8988T (cell line): ENCODE results near the gene CKB.
A peak's percentile ranks its signal among the peaks of the same experiment; 100 is the strongest.

ENCODE experiments used
- DNase-seq: peaks from one replicate; pipeline ENCODE4 v3.0.0; 2011

The CKB gene

GRCh38 chr14:103549361-103550311 is 27.0 kb upstream of the CKB start:
- peak; percentile 32 for DNase-seq

DNA sequence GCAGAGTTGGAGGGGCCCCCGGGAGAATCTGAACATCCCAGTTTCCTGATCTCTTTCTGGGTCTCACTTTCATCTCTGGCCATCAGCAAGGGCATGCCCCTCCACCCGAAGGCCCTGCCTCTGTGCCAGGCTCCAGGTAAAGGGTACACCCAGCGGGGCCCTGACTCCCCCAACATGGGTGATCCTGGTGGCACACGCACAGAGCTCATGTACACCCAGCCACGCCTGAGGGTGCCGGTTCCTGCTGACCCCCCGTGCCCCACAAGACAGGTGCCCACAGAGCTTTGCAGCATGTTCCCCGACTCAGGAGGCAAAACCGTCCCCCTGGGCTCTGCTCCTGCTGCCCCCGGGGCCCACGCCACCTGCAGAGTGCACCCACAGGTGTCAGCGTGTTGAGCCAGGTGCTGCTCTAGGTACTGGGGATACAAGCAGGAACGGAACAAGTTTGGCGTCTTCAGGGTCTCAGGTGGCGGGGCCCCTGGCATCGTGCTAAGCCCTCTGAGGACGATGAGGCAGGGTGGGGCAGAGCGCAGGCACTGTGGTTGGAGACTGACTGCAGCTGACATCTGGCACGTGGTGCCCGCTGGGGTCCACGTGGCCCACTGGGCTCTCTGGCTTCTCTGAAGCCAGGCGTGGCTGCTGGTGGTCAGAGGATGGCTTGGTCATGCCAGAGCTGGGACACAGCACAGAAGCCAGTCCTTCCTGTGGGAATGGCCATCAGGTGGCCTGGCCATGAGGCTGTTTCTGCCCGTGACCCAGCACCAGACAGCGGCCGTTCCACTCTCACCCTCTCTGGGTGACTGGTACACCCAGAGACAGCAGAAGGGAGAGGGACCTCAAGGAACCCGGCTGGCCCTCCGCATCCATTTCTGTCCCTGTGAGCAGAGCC is 26.1 kb upstream of the CKB start:
- DNase-seq, result no peak

DNA sequence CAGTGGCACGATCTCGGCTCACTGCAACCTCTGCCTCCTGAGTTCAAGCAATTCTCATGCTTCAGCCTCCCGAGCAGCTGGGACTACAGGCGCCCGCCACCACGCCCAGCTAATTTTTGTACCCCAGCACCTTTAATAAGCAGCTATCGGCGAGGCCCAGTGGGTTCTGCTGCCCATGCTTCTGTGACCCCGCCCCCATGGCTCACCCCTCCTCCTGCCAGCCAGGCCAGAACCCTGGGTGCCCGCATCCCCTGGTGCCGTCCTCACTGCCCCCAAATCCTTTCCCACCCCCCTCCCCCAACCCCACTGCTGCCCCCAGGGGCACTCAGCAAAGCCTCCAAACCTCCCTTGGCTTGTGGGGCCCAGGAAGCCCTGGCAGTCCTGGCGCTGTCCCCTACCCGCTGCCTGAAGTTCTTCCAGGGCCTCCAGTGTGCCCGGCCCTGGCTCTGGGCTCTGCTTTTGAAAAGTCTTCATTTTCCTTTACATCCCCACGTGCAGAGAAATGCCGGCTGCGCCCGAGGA is 25.4 kb upstream of the CKB start:
- DNase-seq, result no peak

DNA sequence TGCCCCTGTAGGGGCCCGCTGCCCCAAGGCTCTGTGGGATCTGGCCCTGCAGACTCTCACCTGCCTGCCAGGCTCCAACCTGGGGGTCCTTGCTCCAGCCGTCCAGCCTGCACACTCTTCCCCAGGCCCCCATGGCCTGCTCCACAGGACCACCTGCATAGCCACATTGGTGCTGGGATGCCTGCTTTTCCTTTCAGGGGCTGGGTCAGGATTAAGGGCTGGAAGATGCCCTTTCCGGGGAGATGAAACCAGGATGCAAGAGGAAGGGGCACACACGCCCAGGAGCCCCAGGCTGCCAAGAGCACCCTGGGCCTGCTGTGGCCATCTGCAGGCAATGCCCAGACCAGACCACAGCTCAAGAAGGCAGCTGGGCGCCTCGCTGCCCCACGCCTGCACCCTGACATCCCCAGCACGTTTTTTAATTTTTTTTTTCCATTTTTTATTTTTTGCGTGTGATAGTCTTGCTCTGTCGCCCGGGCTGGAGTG is 24.9 kb upstream of the CKB start:
- DNase-seq, result no peak

GRCh38 chr14:103546652-103547454 is 24.2 kb upstream of the CKB start:
- DNase-seq, result peak; percentile 94

DNA sequence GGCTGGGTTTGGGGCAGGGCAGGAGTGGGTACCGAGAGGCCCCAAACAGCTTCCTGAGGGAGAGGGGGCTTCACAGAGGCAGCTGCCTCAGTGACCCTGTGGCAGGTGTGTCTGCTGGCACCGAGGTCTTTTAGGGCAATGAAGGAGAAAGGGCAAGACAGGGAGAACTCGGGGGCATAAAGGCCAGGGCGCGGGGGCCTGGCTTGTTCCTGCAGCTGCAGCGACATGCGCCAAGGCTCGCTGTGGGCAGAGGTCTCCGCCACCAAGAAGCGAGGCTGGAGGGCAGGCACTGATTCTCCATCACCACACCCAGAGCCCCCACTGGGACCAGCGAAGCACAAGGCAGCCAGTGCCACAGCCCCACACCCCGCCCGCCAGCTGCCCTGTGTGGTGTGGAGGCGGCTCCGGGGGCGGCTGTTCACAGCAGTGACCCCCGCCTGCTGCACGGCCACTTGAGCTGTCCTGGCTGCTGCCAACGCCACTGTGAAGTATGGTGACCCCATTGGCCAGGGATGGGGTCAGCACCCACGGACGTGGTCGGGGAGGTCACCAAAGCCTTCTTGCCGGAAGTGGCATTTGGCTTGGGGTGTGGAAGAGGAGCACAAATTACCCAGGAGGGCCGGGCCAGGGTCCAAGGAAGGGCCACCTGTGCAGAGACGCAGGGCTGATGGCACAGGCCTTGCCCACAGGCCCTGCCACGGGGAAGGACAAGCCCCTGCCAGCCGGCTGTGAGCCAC is 23.5 kb upstream of the CKB start:
- peak; percentile 27 for DNase-seq

DNA sequence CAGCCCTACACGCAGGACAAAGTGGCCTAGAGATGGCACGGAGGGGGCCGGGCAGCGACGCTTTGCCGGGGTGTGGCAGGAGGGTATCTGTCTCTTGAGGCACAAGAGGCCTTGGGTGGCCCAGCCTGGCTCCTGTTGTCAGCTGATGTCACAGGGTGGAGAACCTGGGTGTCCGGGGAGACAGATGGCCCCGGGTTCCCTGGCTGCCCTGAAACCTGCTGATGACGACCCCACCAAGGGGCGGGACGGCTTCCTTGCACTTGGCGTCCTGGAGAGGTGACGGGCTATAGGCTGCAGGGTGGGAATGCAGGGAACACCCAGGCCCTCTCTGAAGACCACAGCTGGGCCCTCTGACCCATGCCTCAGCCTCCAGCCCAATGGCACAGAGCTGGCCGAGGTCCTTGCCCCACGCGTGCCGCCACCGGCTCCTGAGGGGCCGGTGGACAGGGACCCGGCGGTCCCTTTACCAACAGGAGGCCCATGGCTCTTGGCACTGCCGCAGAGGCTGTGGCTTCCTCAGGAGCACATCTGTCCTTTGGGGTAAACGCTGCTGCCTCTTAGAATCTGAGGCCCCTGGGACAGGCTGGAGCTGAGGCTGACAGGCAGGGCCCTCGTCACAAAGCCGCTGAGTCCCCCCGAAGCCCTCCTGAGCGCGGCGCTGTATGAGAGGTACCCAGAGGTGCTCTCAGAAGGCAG is 22.7 kb upstream of the CKB start:
- DNase-seq, result no peak

DNA sequence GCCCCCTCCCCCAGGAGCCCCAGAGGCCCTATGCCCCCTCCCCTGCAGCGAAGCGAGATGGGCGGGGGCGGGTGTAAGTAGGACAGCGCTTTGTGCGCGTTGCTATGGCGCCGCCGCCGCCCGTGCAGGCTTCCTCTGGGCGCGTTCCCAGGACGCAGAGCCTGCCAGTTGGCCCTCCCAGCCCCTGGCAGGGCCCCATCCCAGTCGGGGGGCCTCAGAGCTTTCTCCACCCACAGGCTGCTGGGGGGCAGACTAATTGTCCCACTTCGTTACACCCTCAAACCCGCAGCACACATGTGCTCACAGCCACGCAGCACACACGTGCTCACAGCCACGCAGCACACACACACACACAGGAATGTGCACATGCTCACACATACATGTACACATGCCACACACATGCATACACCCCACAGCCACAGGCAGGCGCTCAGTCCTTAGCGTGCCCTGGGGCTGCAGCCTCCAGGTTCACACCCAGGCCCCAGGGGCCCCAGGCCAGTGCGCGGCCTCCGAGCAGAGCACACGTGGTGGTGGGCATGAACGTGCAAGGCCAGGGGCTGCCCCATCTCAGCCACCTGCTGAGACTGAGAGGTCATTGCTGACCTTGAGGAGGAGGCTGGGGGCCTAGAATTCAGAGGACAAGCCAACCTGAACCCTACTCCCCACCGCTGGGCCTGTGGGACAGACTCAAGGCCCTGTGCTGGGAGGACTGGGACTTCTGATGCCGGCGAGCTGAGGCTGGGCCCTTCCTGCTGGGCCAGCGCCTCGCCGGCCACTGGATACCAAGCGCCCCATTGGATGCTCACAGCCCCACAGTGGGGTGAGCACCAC is 22.0 kb upstream of the CKB start:
- DNase-seq, result no peak

DNA sequence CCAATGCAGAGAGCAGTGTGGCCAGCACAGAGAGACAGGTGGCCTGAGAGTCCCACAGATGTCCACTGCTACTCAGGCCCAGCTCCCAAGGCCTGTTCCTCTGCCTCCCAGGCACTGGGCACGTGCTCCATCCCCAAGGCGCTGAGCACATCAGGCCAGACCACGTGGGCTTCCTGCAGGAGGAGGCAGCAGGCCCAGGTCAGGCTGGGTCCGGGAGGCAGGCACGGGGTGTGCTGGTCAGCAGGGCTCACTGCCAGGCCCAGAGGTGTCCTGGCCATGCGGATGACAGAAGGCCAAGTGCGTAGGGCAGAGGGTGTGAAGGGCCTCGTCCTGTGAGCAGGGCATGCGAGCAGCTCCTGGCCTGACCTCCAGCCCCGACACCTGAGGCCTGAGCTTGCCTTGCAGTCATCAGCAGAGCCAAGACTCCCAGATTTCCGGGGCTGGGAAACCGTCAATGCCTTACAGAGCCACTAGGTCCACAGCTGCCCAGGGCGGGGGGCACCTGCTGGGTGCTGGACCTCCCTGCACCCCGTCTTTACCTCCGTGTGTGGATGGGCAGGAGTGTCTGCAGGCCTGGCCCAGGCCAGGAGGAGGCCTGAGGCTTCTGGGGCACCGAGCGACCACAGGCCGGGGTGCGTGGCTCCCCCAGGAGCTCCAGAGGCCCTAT is 21.2 kb upstream of the CKB start:
- DNase-seq, result no peak

DNA sequence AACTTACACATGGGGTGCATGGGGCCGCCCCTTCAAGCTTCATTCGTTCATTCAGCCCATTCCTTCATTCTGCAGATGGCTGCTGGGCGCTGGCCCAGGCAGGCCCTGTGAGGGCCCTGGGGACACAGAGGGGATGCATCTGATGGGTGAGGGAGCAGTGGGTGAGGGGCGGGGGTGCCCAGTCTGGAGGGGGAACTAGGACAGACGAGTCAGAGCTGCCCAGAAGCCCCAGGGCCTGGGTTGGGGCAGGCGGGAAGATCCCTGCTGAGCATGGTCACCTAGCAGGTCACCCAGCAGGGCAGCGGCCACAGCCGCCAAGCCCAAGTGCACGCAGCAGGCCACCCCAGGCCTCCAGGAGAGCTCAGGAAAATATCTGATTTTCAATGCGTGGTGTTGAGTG is 20.5 kb upstream of the CKB start:
- DNase-seq, result no peak

DNA sequence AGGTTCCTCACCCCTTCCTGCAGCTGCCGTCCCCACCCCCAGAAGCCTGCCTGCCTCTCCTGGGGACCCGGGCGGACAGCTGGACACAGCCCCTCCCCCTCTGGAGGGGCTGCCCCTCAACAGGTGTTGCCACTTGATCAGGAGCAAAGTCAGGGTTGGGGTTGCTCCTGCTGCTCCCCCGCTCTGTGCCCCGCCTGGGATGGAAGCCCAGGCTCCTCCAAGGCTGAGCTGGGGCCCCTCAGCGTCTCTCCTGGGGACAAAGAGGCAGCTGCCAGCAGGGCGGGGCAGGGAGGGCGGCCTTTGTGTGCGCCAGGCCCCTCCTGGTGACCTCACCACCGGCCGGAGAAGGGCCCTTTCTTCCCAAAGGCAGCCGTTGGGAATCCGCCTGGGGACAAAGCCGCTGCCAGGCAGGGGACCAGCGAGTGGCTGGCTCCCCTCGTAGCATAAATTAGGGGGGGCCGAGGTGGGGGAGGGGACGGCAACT is 20.0 kb upstream of the CKB start:
- DNase-seq, result no peak

- no peak for DNase-seq
Measured at GRCh38 chr14:103541709-103542604, 19.3 kb upstream of the CKB start.

DNA sequence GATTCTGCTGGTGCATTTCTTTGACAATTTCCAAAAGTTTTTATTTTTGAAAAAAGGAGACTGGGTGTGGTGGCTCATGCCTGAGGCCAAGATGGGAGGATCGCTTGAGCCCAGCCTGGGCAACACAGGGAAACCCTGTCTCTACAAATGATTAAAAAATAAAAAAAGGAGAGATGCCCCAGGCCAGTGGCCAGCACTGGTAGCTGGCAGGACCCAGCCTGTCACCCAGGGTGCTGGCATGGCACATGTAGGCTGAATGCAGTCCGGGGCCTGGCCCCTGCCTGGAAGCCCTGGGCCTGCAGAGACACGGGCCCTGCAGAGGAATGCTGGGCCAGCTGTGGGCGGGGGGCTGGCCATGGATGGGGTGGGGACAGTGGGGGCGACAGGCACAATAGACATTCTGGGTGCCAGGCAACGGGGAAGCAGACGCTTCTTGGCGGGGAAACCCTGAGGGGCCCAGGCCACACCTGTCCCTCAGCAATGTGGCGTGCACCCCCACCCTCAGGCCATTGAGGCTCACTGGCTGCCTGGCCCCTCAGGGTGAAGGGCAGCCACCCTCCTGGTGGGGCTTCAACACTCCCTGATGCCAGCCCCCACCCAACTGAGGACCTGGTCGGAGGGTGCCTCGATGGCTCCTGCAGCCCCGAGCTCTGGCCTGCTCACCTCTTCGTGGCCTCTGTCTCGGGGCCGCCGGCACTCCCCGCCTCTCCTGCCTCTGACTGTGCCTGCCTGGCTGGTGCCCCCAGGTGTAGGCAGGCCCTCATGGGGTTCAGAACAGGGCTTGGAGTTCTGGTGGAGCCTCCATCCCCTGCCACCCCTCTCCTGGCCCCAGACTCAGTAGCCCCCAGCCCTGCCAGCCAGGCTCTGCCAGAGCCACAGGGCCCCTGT is 18.4 kb upstream of the CKB start:
- DNase-seq, result no peak

DNA sequence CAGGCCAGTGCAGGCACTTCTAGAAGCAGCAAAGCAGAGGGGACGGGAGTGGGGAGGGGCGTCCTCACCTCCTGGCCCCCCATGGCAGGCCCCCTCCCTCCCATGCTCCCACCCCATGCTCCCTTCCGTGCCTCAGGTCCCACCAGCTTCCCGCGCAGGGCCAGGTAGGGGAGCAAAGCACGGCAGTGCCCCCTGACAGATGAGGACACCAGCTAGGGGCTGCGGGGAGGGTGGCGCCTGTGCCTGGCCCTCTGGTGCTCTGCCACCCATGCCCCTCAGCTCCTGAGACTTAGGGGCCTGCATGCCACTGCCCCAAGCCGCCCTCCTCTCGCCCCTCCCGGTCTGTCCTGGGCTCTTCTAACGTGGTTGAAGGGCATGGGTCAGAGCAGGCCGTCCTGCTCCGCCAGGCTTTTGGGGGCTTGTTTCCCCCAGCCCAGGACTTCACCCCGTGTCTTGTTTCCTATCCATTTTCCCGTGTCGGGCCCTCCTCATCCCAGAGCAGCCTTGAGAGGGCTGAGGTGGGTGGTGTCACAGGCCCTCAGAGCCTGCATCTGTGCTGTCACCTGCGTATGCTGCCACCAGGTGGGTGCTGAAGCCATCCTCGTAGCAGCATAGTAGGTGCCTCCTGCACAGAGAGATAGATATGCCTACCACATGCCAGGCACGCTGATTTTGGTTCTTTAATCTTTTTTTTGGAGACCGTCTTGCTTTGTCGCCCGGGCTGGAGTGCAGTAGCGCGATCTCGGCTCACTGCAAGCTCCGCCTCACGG is 16.6 kb upstream of the CKB start:
- DNase-seq, result no peak

DNA sequence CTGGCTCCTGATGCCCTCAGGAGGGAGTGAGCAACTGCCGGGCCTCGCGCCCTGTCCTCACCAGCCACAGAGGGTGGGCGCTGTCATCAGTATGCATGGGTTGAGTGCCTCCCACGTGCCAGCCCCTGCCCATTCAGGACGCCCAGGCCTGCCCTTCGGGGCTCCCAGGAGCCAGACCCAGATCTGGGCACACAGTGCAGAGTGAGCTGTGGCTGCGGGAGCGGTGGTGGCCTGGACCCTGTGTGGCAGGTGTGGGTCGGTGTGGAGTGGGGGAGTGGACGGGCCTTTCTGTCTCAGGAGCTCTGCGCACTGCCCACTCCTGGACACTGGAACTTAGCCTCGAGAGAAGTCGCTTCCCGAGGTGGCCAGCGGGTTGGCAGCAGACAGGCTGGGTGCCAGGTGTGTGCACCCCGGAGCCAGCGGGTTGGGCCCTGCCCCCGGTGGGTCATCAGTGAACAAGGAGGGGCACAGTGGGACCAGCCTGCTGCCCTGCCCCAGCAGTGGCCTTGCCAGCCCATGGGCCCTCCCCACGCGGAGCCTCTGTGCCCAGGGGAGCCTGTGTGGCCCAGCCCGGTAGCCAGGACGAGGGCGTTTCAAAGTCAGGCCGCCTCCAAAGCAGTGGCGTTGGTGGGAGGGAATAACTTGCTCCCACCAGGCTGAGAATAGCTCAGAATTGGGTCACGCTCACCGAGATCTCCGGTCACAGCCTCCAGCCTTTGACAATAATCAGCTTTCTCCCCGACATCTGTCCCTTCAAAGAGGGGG is 15.8 kb upstream of the CKB start:
- DNase-seq, result no peak
